Suprapubic skin (tissue), 4 donors: ENCODE data around the gene CPHXL. TPM values are rescaled to one million over a fixed set of nuclear protein-coding genes. Genes with fewer than 3 reads are reported as not detected.

ENCODE experiments used
- DNase-seq, 2 donors: peaks; one replicate each; pipeline ENCODE4 v3.0.0-alpha.2; 2019; ENCODE audit warnings: low spot score in 2 of 2
- H3K27ac ChIP-seq: fragments of 200-600 bp; sonication (generic); one replicate; pipeline ENCODE4 v1.5.1; 2019
- H3K27me3 ChIP-seq: fragments of 200-600 bp; sonication (generic); one replicate; pipeline ENCODE4 v1.5.1; 2019
- H3K36me3 ChIP-seq: fragments of 200-600 bp; sonication (generic); one replicate; pipeline ENCODE4 v1.5.1; 2019
- H3K4me1 ChIP-seq: fragments of 200-600 bp; sonication (generic); one replicate; pipeline ENCODE4 v1.5.1; 2019
- H3K4me3 ChIP-seq: fragments of 200-600 bp; sonication (generic); one replicate; pipeline ENCODE4 v1.5.1; 2019; ENCODE audit warnings: mild to moderate bottlenecking
- H3K9me3 ChIP-seq: fragments of 200-600 bp; sonication (generic); one replicate; pipeline ENCODE4 v1.5.1; 2019
- CTCF ChIP-seq, 2 donors: fragments of 200-600 bp in 1 of 2; fragments of 450-650 bp in 1 of 2; sonication (generic) in 1 of 2; IDR thresholded peaks; one replicate each; pipeline ENCODE4 v1.5.1; 2016 to 2019; ENCODE audit warnings: antibody characterized with exemption in 2 of 2, mild to moderate bottlenecking in 1 of 2, moderate library complexity in 1 of 2
- EP300 ChIP-seq: sonication (generic); formaldehyde crosslinking; IDR thresholded peaks from one replicate; pipeline ENCODE4 v1.6.1; 2017; ENCODE audit warnings: antibody characterized with exemption
- POLR2A ChIP-seq, 2 donors: fragments of 450-650 bp; IDR thresholded peaks; one replicate each; pipeline ENCODE4 v1.6.1; 2017; ENCODE audit warnings: antibody characterized with exemption in 2 of 2, mild to moderate bottlenecking in 2 of 2, moderate library complexity in 2 of 2
- POLR2AphosphoS5 ChIP-seq, 3 donors: sonication (generic); formaldehyde crosslinking; IDR thresholded peaks; one replicate each; pipeline ENCODE4 v1.6.1; 2017; ENCODE audit warnings: antibody characterized with exemption in 3 of 3
- WGBS: methylation state at CpG from one replicate; pipeline ENCODE4 v1.1.5; 2018; 5-methylcytosine and 5-hydroxymethylcytosine counted together
- total RNA-seq, 4 donors: library from RNA; depleted of rRNA; stranded (reverse); fragments of >200 nt; gene quantifications; one replicate each; pipeline ENCODE4 v1.1.0, GENCODE V29; 2016

Gene CPHXL
- total RNA-seq, 4 donors from 2014 or later, result not detected

- no peak overlapping the region for H3K27ac ChIP-seq
- H3K36me3 ChIP-seq, result no peaks in the 10 kb centered on the region
- WGBS, result 91% methylated on average over 4 of the region's 4 CpGs
- H3K9me3 ChIP-seq, result no peaks in the 10 kb centered on the region
- TF ChIP-seq CTCF (IDR thresholded peaks at IDR 0.05) (no peak), POLR2A (IDR thresholded peaks at IDR 0.05) (no peak), POLR2AphosphoS5 (IDR thresholded peaks at IDR 0.05) (no peak), EP300 (no peak)
- H3K4me3 ChIP-seq, result no peak overlapping the region
- H3K27me3 ChIP-seq, result no peaks in the 10 kb centered on the region
- no peaks in the 10 kb centered on the region for H3K4me1 ChIP-seq
- no peak for DNase-seq
These were observed 23.0 kb downstream of the CPHXL start for GRCh38 chr16:75703306-75703705.

GRCh38 chr16:75702242-75702641, 24.0 kb downstream of the CPHXL start:
- no peaks in the 10 kb centered on the region for H3K4me1 ChIP-seq
- TF ChIP-seq CTCF (IDR thresholded peaks at IDR 0.05) (no peak), POLR2AphosphoS5 (IDR thresholded peaks at IDR 0.05) (no peak), EP300 (no peak), POLR2A (IDR thresholded peaks at IDR 0.05) (no peak)
- 72% methylated on average over 2 of the region's 2 CpGs for WGBS
- no peaks in the 10 kb centered on the region for H3K27me3 ChIP-seq
- H3K4me3 ChIP-seq, result no peak overlapping the region
- no peaks in the 10 kb centered on the region for H3K36me3 ChIP-seq
- DNase-seq, result no peak
- H3K9me3 ChIP-seq, result no peaks in the 10 kb centered on the region
- no peak overlapping the region for H3K27ac ChIP-seq

GRCh38 chr16:75701361-75701760, 24.9 kb downstream of the CPHXL start, which contains the start of gene DUXB:
DUXB (minus strand) TSS chr16:75701461; CDS start chr16:75701418, 43 bp downstream.
- no peak within 1 kb of the TSS for H3K4me3 ChIP-seq
- WGBS, result 92% methylated on average over 5 of the region's 5 CpGs
- H3K27ac ChIP-seq, result no peak within 1 kb of the TSS
- H3K9me3 ChIP-seq, result no peaks in the 10 kb centered on the region
- H3K36me3 ChIP-seq, result no peaks in the 10 kb centered on the region
- H3K4me1 ChIP-seq, result no peaks in the 10 kb centered on the region
- H3K27me3 ChIP-seq, result no peaks in the 10 kb centered on the region
- no peak for DNase-seq
- TF ChIP-seq CTCF (IDR thresholded peaks at IDR 0.05) (no peak), EP300 (no peak), POLR2A (IDR thresholded peaks at IDR 0.05) (no peak), POLR2AphosphoS5 (IDR thresholded peaks at IDR 0.05) (no peak)

- TF ChIP-seq EP300 (no peak), POLR2A (IDR thresholded peaks at IDR 0.05) (no peak), POLR2AphosphoS5 (IDR thresholded peaks at IDR 0.05) (no peak), CTCF (IDR thresholded peaks at IDR 0.05) (no peak)
- H3K4me1 ChIP-seq, result no peaks in the 10 kb centered on the region
- no peak overlapping the region for H3K27ac ChIP-seq
- H3K4me3 ChIP-seq, result no peak overlapping the region
- DNase-seq, result no peak
- H3K9me3 ChIP-seq, result no peaks in the 10 kb centered on the region
- no peaks in the 10 kb centered on the region for H3K36me3 ChIP-seq
- H3K27me3 ChIP-seq, result no peaks in the 10 kb centered on the region
- WGBS, result 95% methylated on average over 5 of the region's 5 CpGs
These were observed 28.7 kb downstream of the CPHXL start for GRCh38 chr16:75697571-75697970.

- 81% methylated on average over 6 of the region's 6 CpGs for WGBS
- Histone ChIP-seq H3K4me1 (no peaks in the 10 kb centered on the region), H3K4me3 (no peak overlapping the region), H3K27me3 (no peaks in the 10 kb centered on the region), H3K27ac (no peak overlapping the region), H3K36me3 (no peaks in the 10 kb centered on the region), H3K9me3 (no peaks in the 10 kb centered on the region)
- TF ChIP-seq POLR2AphosphoS5 (IDR thresholded peaks at IDR 0.05), result no peak
- DNase-seq, result no peak
These were observed 30.6 kb downstream of the CPHXL start for GRCh38 chr16:75695708-75696107.

GRCh38 chr16:75687361-75687760, 38.9 kb downstream of the CPHXL start:
- DNase-seq, result no peak
- Histone ChIP-seq H3K27me3 (no peaks in the 10 kb centered on the region), H3K9me3 (no peaks in the 10 kb centered on the region), H3K4me1 (no peaks in the 10 kb centered on the region), H3K27ac (no peak overlapping the region), H3K36me3 (no peaks in the 10 kb centered on the region), H3K4me3 (no peak overlapping the region)
- TF ChIP-seq CTCF (IDR thresholded peaks at IDR 0.05), result no peak
